ENCODE results near the gene DNAJA2. TPM values are rescaled to one million over a fixed set of nuclear protein-coding genes. Genes with fewer than 3 reads are reported as not detected.

DNAJA2 gene
- total and polyA plus RNA-seq, 2 donors (not counting 3 experiments of a cell fraction or from before 2014, with no cell fraction given), result 6.4 to 61.4 TPM

DNA sequence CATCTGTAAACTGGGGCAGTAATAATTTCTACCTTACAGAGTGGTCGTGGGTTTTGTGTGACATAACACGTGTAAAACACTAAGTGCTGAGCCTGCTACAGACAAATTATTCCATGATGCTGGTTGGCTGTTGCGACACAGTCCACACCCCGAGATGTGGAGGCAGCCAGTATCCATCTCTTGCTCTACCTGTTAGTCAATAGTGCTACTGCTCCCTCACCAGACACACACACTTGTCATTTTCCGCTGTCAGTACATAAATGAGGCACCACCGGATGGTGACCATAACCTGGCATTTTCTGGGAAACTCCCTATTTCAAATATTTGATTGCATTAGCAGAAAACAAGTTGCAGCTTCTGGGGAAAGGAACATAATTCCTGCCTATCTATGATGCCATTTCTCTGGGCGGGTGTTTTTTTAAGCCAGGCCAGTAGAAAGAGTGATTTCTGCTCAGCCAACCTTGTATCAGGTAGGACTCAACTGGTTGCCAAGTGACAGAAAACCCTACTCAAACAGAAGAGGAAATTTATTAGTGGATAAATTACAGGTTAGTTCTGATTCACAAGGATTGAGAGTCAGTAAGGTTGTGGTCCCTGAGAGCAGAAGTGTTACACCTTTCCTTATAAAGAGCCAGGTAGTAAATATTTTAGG is 24.1 kb downstream of the DNAJA2 start:
- FAIRE-seq, result no peak
- Histone ChIP-seq H3K4me2 (ENCODE audit: insufficient read depth, low read length) (no peak overlapping the region), H3K4me3 (replicated peaks in 1 of 3; ENCODE audit: insufficient read depth in 1 of 3, low read depth in 1 of 3, low read length in 3 of 3) (no peak overlapping the region), H3K79me2 (ENCODE audit: control insufficient read depth, insufficient read depth, low read length) (no peaks in the 10 kb centered on the region), H3K9ac (replicated peaks; ENCODE audit: extremely low read depth, insufficient read depth, low read length) (no peak overlapping the region), H3K4me1 (ENCODE audit: control insufficient read depth, extremely low read depth, insufficient read depth, low read length) (no peaks in the 10 kb centered on the region), H4K20me1 (replicated peaks; ENCODE audit: control insufficient read depth, extremely low read depth, insufficient read depth, low read length) (no peaks in the 10 kb centered on the region), H3K36me3 (ENCODE audit: control insufficient read depth in 2 of 2, extremely low read depth in 1 of 2, insufficient read depth in 2 of 2, low read length in 2 of 2) (no peaks in the 10 kb centered on the region), H3K27ac (ENCODE audit: insufficient read depth, low read depth, low read length) (no peak overlapping the region), H3K9me3 (replicated peaks; ENCODE audit: control insufficient read depth, insufficient read depth, low read length) (no peaks in the 10 kb centered on the region), H2AFZ (ENCODE audit: low read depth, low read length) (no peak overlapping the region), H3K9me1 (replicated peaks; ENCODE audit: control insufficient read depth, extremely low read depth, insufficient read depth, low read length) (no peaks in the 10 kb centered on the region), H3K27me3 (ENCODE audit: control insufficient read depth in 2 of 2, insufficient read depth in 2 of 2, low read length in 2 of 2) (no peaks in the 10 kb centered on the region)
- no TSS peak for BruUV-seq (replicated peaks)
- intact Hi-C loops (cut with micrococcal nuclease) (loop anchor here (2.0 to 10.0 kb wide), 3 partner anchors 1105 to 1207 kb away; no protein-coding TSS in a partner anchor), dilution Hi-C loops (cut with MboI; ENCODE audit: extremely low pct_ligation_motif_present, low sequenced_read_pairs) (no loop called here)
- no peak for DNase-seq (ENCODE audit: low read depth, low spot score)
- CTCF ChIA-PET, result interaction anchor here (0.6 to 8.6 kb wide), 6 partner anchors 70 to 1216 kb away, joined by 3 to 127 read pairs (median 4); no protein-coding TSS in a partner anchor
- POLR2A ChIA-PET, result interaction anchor here (0.7 kb wide), 1 partner anchor 1214 kb away, joined by 3 read pairs; no protein-coding TSS in a partner anchor
- TF ChIP-seq, protein P1, sequence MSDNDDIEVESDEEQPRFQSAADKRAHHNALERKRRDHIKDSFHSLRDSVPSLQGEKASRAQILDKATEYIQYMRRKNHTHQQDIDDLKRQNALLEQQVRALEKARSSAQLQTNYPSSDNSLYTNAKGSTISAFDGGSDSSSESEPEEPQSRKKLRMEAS (IDR thresholded peaks at IDR 0.05; ENCODE audit: insufficient read depth, insufficient read length), result no peak
- TF ChIP-seq, protein P2, sequence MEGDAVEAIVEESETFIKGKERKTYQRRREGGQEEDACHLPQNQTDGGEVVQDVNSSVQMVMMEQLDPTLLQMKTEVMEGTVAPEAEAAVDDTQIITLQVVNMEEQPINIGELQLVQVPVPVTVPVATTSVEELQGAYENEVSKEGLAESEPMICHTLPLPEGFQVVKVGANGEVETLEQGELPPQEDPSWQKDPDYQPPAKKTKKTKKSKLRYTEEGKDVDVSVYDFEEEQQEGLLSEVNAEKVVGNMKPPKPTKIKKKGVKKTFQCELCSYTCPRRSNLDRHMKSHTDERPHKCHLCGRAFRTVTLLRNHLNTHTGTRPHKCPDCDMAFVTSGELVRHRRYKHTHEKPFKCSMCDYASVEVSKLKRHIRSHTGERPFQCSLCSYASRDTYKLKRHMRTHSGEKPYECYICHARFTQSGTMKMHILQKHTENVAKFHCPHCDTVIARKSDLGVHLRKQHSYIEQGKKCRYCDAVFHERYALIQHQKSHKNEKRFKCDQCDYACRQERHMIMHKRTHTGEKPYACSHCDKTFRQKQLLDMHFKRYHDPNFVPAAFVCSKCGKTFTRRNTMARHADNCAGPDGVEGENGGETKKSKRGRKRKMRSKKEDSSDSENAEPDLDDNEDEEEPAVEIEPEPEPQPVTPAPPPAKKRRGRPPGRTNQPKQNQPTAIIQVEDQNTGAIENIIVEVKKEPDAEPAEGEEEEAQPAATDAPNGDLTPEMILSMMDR (IDR thresholded peaks at IDR 0.05; ENCODE audit: extremely low read depth in 1 of 2, insufficient read depth in 1 of 2, low read depth in 1 of 2, low read length in 2 of 2), result no peak

DNA sequence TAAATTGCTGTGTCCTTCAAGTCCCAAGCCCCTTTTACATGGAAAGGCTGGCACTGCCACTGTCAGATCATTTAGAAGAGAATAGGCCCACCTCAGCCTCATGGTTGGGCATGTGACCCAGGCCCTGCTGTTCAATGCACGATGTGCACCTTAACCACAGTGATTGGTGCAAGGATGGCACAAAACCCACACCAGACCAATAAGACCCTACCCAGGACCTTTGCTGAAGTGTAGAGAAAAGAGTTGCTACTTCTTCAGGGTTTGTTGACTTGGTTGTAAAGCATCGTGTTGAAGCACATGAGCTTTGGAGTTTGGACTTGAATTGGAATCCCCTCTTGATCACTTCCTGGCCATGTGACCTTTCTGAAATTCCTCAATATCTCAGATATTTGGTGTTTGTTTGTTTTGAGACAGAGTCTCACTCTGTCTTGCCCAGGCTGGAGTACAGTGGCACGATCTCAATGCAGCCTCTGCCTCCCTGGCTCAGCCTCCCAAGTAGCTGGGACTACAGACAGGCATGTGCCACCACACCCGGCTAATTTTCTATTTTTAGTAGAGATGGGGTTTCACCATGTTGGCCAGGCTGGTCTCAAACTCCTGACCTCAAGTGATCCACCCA is 24.8 kb downstream of the DNAJA2 start:
- Histone ChIP-seq H3K9me1 (replicated peaks; ENCODE audit: control insufficient read depth, extremely low read depth, insufficient read depth, low read length) (no peaks in the 10 kb centered on the region), H2AFZ (ENCODE audit: low read depth, low read length) (no peak overlapping the region), H3K9me3 (replicated peaks; ENCODE audit: control insufficient read depth, insufficient read depth, low read length) (no peaks in the 10 kb centered on the region), H3K27ac (ENCODE audit: insufficient read depth, low read depth, low read length) (no peak overlapping the region), H3K4me3 (replicated peaks in 1 of 3; ENCODE audit: insufficient read depth in 1 of 3, low read depth in 1 of 3, low read length in 3 of 3) (no peak overlapping the region), H3K27me3 (ENCODE audit: control insufficient read depth in 2 of 2, insufficient read depth in 2 of 2, low read length in 2 of 2) (no peaks in the 10 kb centered on the region), H4K20me1 (replicated peaks; ENCODE audit: control insufficient read depth, extremely low read depth, insufficient read depth, low read length) (no peaks in the 10 kb centered on the region), H3K9ac (replicated peaks; ENCODE audit: extremely low read depth, insufficient read depth, low read length) (no peak overlapping the region), H3K4me2 (ENCODE audit: insufficient read depth, low read length) (no peak overlapping the region), H3K4me1 (ENCODE audit: control insufficient read depth, extremely low read depth, insufficient read depth, low read length) (no peaks in the 10 kb centered on the region), H3K36me3 (ENCODE audit: control insufficient read depth in 2 of 2, extremely low read depth in 1 of 2, insufficient read depth in 2 of 2, low read length in 2 of 2) (no peaks in the 10 kb centered on the region), H3K79me2 (ENCODE audit: control insufficient read depth, insufficient read depth, low read length) (no peaks in the 10 kb centered on the region)
- ChIA-PET POLR2A (no interaction called here), CTCF (interaction anchor here (0.8 to 8.6 kb wide), 7 partner anchors 14 to 1217 kb away, joined by 3 to 127 read pairs (median 5); partner anchors contain the start of gene DNAJA2)
- TF ChIP-seq GATA2 (IDR thresholded peaks at IDR 0.05; ENCODE audit: insufficient read depth, insufficient read length, low read depth, low read length) (no peak), POLR2AphosphoS5 (IDR thresholded peaks at IDR 0.05; ENCODE audit: insufficient read depth, low read depth, low read length) (no peak), FOS (IDR thresholded peaks at IDR 0.05; ENCODE audit: borderline replicate concordance, insufficient read depth, low read length) (no peak), MYC (IDR thresholded peaks at IDR 0.05; ENCODE audit: low read depth, low read length) (no peak), JUN (IDR thresholded peaks at IDR 0.05; ENCODE audit: borderline replicate concordance, insufficient read depth, insufficient read length, low read depth) (no peak), POLR2A (IDR thresholded peaks at IDR 0.05; ENCODE audit: low read depth, low read length) (no peak)
- DNase-seq (ENCODE audit: low read depth, low spot score) (no peak), FAIRE-seq (no peak)
- dilution Hi-C loops (cut with MboI; ENCODE audit: extremely low pct_ligation_motif_present, low sequenced_read_pairs), result no loop called here
- no TSS peak for BruUV-seq (replicated peaks)
- intact Hi-C loops (cut with micrococcal nuclease), result loop anchor here (1.0 to 10.0 kb wide), 4 partner anchors 1106 to 1217 kb away; no protein-coding TSS in a partner anchor
